ENCODE results near the gene AUTS2.

AUTS2 gene

GRCh38 chr7:70405241-70405640, 807.0 kb downstream of the AUTS2 start:
- TF ChIP-seq GABPA (IDR thresholded peaks at IDR 0.05; ENCODE audit: low read depth) (no peak), SPI1 (IDR thresholded peaks at IDR 0.05; ENCODE audit: borderline replicate concordance, low read depth) (no peak), REST (IDR thresholded peaks at IDR 0.05; ENCODE audit: insufficient replicate concordance, low read depth) (no peak), POLR2AphosphoS5 (IDR thresholded peaks at IDR 0.05; ENCODE audit: low read depth) (no peak), CTCF (IDR thresholded peaks at IDR 0.05; ENCODE audit: insufficient read depth, low read length) (no peak)
- no peaks in the 10 kb centered on the region for H3K27me3 ChIP-seq (ENCODE audit: insufficient read depth, poor library complexity, severe bottlenecking)
- no peak overlapping the region for H3K4me3 ChIP-seq (replicated peaks; ENCODE audit: insufficient read depth, low read length)
- H3K27ac ChIP-seq (replicated peaks) = no peak overlapping the region
- no peak for DNase-seq (ENCODE audit: low read depth in 1 of 2, low spot score in 1 of 2)

- H3K4me3 ChIP-seq (replicated peaks; ENCODE audit: insufficient read depth, low read length) = no peak overlapping the region
- TF ChIP-seq SPI1 (IDR thresholded peaks at IDR 0.05; ENCODE audit: borderline replicate concordance, low read depth) (no peak), CTCF (IDR thresholded peaks at IDR 0.05; ENCODE audit: insufficient read depth, low read length) (no peak), GABPA (IDR thresholded peaks at IDR 0.05; ENCODE audit: low read depth) (no peak), REST (IDR thresholded peaks at IDR 0.05; ENCODE audit: insufficient replicate concordance, low read depth) (no peak), POLR2AphosphoS5 (IDR thresholded peaks at IDR 0.05; ENCODE audit: low read depth) (no peak)
- no peak overlapping the region for H3K27ac ChIP-seq (replicated peaks)
- no peak for DNase-seq (ENCODE audit: low read depth in 1 of 2, low spot score in 1 of 2)
- H3K27me3 ChIP-seq (ENCODE audit: insufficient read depth, poor library complexity, severe bottlenecking) = no peaks in the 10 kb centered on the region
These were observed 808.1 kb downstream of the AUTS2 start for GRCh38 chr7:70406186-70406949.

GRCh38 chr7:70406950-70407209, 808.6 kb downstream of the AUTS2 start:
- no peak for DNase-seq (ENCODE audit: low read depth in 1 of 2, low spot score in 1 of 2)
- no peak overlapping the region for H3K4me3 ChIP-seq (replicated peaks; ENCODE audit: insufficient read depth, low read length)
- H3K27ac ChIP-seq (replicated peaks) = no peak overlapping the region
- no peaks in the 10 kb centered on the region for H3K27me3 ChIP-seq (ENCODE audit: insufficient read depth, poor library complexity, severe bottlenecking)
- TF ChIP-seq REST (IDR thresholded peaks at IDR 0.05; ENCODE audit: insufficient replicate concordance, low read depth) (no peak), POLR2AphosphoS5 (IDR thresholded peaks at IDR 0.05; ENCODE audit: low read depth) (no peak), SPI1 (IDR thresholded peaks at IDR 0.05; ENCODE audit: borderline replicate concordance, low read depth) (no peak), GABPA (IDR thresholded peaks at IDR 0.05; ENCODE audit: low read depth) (no peak), CTCF (IDR thresholded peaks at IDR 0.05; ENCODE audit: insufficient read depth, low read length) (no peak)

Measured in HL-60 (cell line).